NB4 (cell line): ENCODE measurements around the gene MAIP1.
A peak's percentile ranks its signal among the peaks of the same experiment; 100 is the strongest.
"Not testable (repeated sequence)": the region's sequence is repeated elsewhere in the genome, so short reads cannot be mapped to it uniquely, and the experiment has no call there.

Experiments used
- DNase-seq: peaks from one replicate; pipeline ENCODE4 v3.0.0; 2010; ENCODE audit warnings: low read depth
- H3K4me3 ChIP-seq: one replicate; pipeline ENCODE4 v1.5.1; 2011; ENCODE audit warnings: mild to moderate bottlenecking, low read depth, low read length, moderate library complexity
- CTCF ChIP-seq: IDR thresholded peaks from one replicate; pipeline ENCODE4 v1.5.1; 2012; ENCODE audit warnings: low read depth, low read length
- MAX ChIP-seq: IDR thresholded peaks from 2 replicates; pipeline ENCODE4 v1.6.1; 2011; ENCODE audit warnings: low read depth, low read length
- MYC ChIP-seq: IDR thresholded peaks from 2 replicates; pipeline ENCODE4 v1.6.1; 2011; ENCODE audit warnings: low read depth, low read length
- POLR2A ChIP-seq: IDR thresholded peaks from 2 replicates; pipeline ENCODE4 v1.6.1; 2011; ENCODE audit warnings: mild to moderate bottlenecking; ENCODE audit not compliant: insufficient read length; ENCODE audit errors: extremely low read depth

Gene MAIP1

GRCh38 chr2:199911877-199912161 is 43.6 kb upstream of the MAIP1 start:
- TF ChIP-seq POLR2A, result no peak
- TF ChIP-seq MYC, result no peak
- TF ChIP-seq MAX, result no peak
- no peak for TF ChIP-seq CTCF
- H3K4me3 ChIP-seq, result peak overlapping the region; percentile 97
- no peak for DNase-seq

- not testable (repeated sequence) for DNase-seq
- peak overlapping the region; percentile 97 for H3K4me3 ChIP-seq
Measured at GRCh38 chr2:199912553-199913114, 42.7 kb upstream of the MAIP1 start.

- peak overlapping the region; percentile 42 for H3K4me3 ChIP-seq
- TF ChIP-seq MAX, result no peak
- no peak for TF ChIP-seq MYC
- TF ChIP-seq CTCF, result no peak
- no peak for TF ChIP-seq POLR2A
- no peak for DNase-seq
Measured at GRCh38 chr2:199914372-199914958, 40.9 kb upstream of the MAIP1 start.

- DNase-seq, result no peak
- TF ChIP-seq POLR2A, result no peak
- no peak for TF ChIP-seq CTCF
- TF ChIP-seq MYC, result no peak
- no peak for TF ChIP-seq MAX
- no peak overlapping the region for H3K4me3 ChIP-seq
Measured at GRCh38 chr2:199916980-199917379, 38.4 kb upstream of the MAIP1 start.

GRCh38 chr2:199922856-199923255 is 32.5 kb upstream of the MAIP1 start:
- H3K4me3 ChIP-seq, result no peak overlapping the region
- no peak for TF ChIP-seq MYC
- no peak for TF ChIP-seq POLR2A
- peak; percentile 86 for TF ChIP-seq MAX
- TF ChIP-seq CTCF, result no peak
- peak; percentile 43 for DNase-seq

- no peak for TF ChIP-seq POLR2A
- DNase-seq, result no peak
- no peak overlapping the region for H3K4me3 ChIP-seq
Measured at GRCh38 chr2:199923924-199924323, 31.5 kb upstream of the MAIP1 start.

GRCh38 chr2:199926806-199927205 is 28.6 kb upstream of the MAIP1 start:
- DNase-seq, result no peak
- H3K4me3 ChIP-seq, result no peak overlapping the region
- TF ChIP-seq MYC (no peak), CTCF (no peak), POLR2A (no peak), MAX (no peak)
